Mammary epithelial cell (primary cell): ENCODE data around the gene COL24A1.

Source experiments
- CTCF ChIP-seq, 2 donors: IDR thresholded peaks in 1 of 2; conservative IDR thresholded peaks in 1 of 2; 2 replicates each; pipeline ENCODE4 v1.5.1; 2011 to 2012; ENCODE audit warnings: inconsistent platforms in 2 of 2, low read length in 2 of 2, mild to moderate bottlenecking in 2 of 2, control low read depth in 1 of 2, low read depth in 1 of 2; ENCODE audit not compliant: insufficient read depth in 1 of 2; ENCODE audit errors: extremely low read depth in 1 of 2
- EZH2 ChIP-seq: IDR thresholded peaks from 2 replicates; pipeline ENCODE4 v1.6.1; 2012; ENCODE audit warnings: low read length, inconsistent platforms, borderline replicate concordance

GRCh38 chr1:85998105-85998855 lies 158.3 kb downstream of the COL24A1 start:
- no peak for TF ChIP-seq CTCF (conservative IDR thresholded peaks at IDR 0.05 in 1 of 2, IDR thresholded peaks at IDR 0.05 in 1 of 2; ENCODE audit: extremely low read depth in 1 of 2, insufficient read depth in 1 of 2, low read depth in 1 of 2, low read length in 2 of 2)
- no peak for TF ChIP-seq EZH2
